Mucosa of descending colon (tissue), 3 donors: ENCODE results near the gene PRND. TPM values are rescaled to one million over a fixed set of nuclear protein-coding genes. Genes with fewer than 3 reads are reported as not detected.

Source experiments
- ATAC-seq: fragments of 200-7000 bp; cut with Tn5 transposase; one replicate; pipeline ENCODE4 v1.9.1; 2020; ENCODE audit warnings: mild to moderate bottlenecking, moderate library complexity
- DNase-seq, 3 donors: peaks; one replicate each; pipeline ENCODE4 v3.0.0-alpha.2; 2020
- H3K36me3 ChIP-seq: fragments of 200-600 bp; one replicate; pipeline ENCODE4 v1.8.0; 2021; ENCODE audit warnings: low read depth, mild to moderate bottlenecking
- H3K4me1 ChIP-seq: fragments of 200-600 bp; one replicate; pipeline ENCODE4 v1.8.0; 2021; ENCODE audit warnings: low read depth, mild to moderate bottlenecking
- H3K4me3 ChIP-seq: fragments of 200-600 bp; one replicate; pipeline ENCODE4 v1.8.0; 2021; ENCODE audit warnings: mild to moderate bottlenecking
- H3K9me3 ChIP-seq: fragments of 200-600 bp; one replicate; pipeline ENCODE4 v1.8.0; 2021; ENCODE audit warnings: mild to moderate bottlenecking
- intact Hi-C, 2 donors: fragments of 100-400 bp; cut with DNase I in 1 of 2; cut with micrococcal nuclease in 1 of 2; formaldehyde crosslinking; loops; one replicate each; pipeline versions ENCODE4 v1.11.0 to v1.11.1; 2022; cut with DNase I, micrococcal nuclease
- long read RNA-seq, 2 donors: library from polyadenylated mRNA; unstranded; transcript quantifications; one replicate each; pipeline ENCODE4 v2.0.0, GENCODE V29; 2019 to 2021
- total RNA-seq, 3 donors: library from RNA; stranded (reverse); fragmentation: NEBNext Ultra II Directional in 2 of 3; extraction: Animal tissue kit (Norgen Biotek cat#: 25700) in 2 of 3; gene quantifications; one replicate each; pipeline versions ENCODE4 v1.2.1 to v1.2.4, GENCODE V29; 2021 to 2023
- TF ChIP-seq, protein P1 (sequence below): fragments of 200-600 bp; IDR thresholded peaks from one replicate; pipeline ENCODE4 v1.8.0; 2022; ENCODE audit warnings: antibody characterized with exemption, mild to moderate bottlenecking
- donor health status: DM: no; HTN: no; CAD: no; lungs with moderate emphysema.
- donor health status: DM: no; HTN: no; CAD: no.
- donor health status: DM: no; HTN: yes; CAD: no.

PRND gene
- under 1 TPM in 2 of 3 donors, not detected in 1; 0.22 to 0.27 TPM for total RNA-seq
- long read RNA-seq, donor 1, result 0 reads
- long read RNA-seq, donor 2, result 0 reads

DNA sequence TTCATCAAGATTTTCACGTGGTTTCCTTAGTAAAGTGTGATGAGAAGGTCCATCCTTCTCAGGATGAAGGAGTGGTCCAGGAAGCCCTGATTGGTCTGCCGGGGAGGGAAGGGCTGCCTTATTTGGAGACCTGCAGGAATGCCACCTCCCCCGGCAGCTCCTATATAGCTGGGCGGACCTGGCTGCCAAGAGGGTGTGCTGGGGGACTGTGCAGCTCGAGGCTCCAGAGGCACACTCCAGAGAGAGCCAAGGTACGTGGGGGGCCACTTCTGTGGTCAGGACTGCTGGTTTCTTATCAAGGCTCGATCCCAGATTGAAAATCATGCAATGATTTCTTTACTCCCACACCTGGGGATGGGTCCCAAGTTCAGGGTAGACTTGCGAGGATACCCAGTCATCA is at the start of gene PRND:
TSS of gene PRND (plus strand) at position 191 of the 400 bp plus-strand sequence. CDS start 2,643 bp downstream, outside the sequence.
- no peak for DNase-seq
- H3K36me3 ChIP-seq, result no peaks in the 10 kb centered on the region
- intact Hi-C loops, result loop anchor here (2.0 to 5.0 kb wide), 2 partner anchors 114 to 115 kb away; no protein-coding TSS in a partner anchor

DNA sequence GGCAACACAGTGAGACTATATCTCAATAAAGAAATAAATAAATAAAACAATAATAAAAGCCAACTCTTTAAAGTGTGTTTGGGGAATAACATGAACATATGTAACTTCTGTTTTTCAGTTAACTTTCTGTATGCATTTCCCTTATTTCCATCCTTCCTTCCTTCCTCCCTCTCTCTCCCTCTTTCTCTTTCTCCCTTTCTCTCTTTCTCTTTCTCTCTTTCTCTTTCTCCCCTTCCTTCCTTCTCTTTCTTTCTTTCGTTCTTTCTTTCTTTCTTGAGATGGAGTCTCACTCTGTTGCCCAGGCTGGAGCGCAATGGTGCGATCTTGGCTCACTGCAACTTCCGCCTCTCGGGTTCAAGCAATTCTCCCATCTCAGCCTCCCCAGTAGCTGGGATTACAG is 48.8 kb upstream of the PRND start:
- DNase-seq (no peak), ATAC-seq (no peak)
- H3K4me1 ChIP-seq, result no peaks in the 10 kb centered on the region
- no peak overlapping the region for H3K4me3 ChIP-seq
- H3K36me3 ChIP-seq, result no peaks in the 10 kb centered on the region
- TF ChIP-seq, protein P1, sequence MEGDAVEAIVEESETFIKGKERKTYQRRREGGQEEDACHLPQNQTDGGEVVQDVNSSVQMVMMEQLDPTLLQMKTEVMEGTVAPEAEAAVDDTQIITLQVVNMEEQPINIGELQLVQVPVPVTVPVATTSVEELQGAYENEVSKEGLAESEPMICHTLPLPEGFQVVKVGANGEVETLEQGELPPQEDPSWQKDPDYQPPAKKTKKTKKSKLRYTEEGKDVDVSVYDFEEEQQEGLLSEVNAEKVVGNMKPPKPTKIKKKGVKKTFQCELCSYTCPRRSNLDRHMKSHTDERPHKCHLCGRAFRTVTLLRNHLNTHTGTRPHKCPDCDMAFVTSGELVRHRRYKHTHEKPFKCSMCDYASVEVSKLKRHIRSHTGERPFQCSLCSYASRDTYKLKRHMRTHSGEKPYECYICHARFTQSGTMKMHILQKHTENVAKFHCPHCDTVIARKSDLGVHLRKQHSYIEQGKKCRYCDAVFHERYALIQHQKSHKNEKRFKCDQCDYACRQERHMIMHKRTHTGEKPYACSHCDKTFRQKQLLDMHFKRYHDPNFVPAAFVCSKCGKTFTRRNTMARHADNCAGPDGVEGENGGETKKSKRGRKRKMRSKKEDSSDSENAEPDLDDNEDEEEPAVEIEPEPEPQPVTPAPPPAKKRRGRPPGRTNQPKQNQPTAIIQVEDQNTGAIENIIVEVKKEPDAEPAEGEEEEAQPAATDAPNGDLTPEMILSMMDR, result no peak
- intact Hi-C loops, result no loop called here
- H3K9me3 ChIP-seq, result no peaks in the 10 kb centered on the region

More for the DNA sequence above, at the start of gene PRND:
- Histone ChIP-seq H3K9me3 (no peaks in the 10 kb centered on the region), H3K4me1 (no peaks in the 10 kb centered on the region), H3K4me3 (no peak within 1 kb of the TSS)
- no peak for ATAC-seq
- TF ChIP-seq, protein P1, result no peak

GRCh38 chr20:4673371-4674001 is 48.2 kb upstream of the PRND start:
- Histone ChIP-seq H3K4me1 (no peaks in the 10 kb centered on the region), H3K9me3 (no peaks in the 10 kb centered on the region), H3K4me3 (no peak overlapping the region), H3K36me3 (no peaks in the 10 kb centered on the region)
- ATAC-seq, result no peak
- DNase-seq, result no peak
- intact Hi-C loops, result no loop called here
- TF ChIP-seq, protein P1, result no peak

DNA sequence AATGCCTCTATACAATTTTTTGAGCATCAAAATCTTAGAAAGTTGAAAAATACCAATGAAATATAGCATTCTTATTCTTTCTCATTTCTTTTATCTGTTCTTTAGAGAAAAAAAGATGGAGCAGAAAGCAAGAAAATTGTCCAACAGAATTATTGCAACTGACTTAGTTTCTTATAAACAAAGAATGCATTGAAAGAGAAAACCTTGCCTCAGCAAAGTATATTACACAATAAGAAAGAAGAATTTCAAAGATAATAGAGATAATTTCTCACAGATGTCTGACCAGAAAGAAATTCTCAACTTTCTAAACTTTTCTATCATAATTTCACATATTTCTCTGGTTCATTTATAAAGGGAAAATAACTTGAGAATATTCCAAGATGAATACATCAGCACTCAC is 47.0 kb upstream of the PRND start:
- ATAC-seq, result no peak
- no peaks in the 10 kb centered on the region for H3K36me3 ChIP-seq

DNA sequence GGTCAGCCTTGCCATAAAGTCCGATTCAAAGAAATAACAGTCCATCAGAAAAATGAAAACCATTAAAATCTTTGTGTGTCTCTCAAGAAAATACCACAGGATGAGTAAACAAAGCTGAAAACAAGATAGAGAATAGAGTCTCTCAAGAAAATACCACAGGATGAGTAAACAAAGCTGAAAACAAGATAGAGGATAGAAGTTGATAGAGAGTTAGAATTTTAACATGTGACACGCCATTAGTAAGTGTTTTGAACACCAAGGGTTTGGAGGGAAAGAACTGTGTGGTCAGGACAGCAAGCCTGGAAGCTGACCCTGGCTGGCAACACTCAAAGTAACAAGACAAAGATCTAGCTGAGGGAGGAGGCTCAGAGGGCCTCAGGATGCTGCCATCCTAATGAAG is 43.9 kb upstream of the PRND start:
- Histone ChIP-seq H3K4me3 (no peak overlapping the region), H3K9me3 (no peaks in the 10 kb centered on the region), H3K4me1 (no peaks in the 10 kb centered on the region), H3K36me3 (no peaks in the 10 kb centered on the region)
- no peak for ATAC-seq
- TF ChIP-seq, protein P1, result no peak
- DNase-seq, result no peak
- intact Hi-C loops, result no loop called here

More for the DNA sequence above, 47.0 kb upstream of the PRND start:
- TF ChIP-seq, protein P1, result no peak
- no peak for DNase-seq
- intact Hi-C loops, result no loop called here
- Histone ChIP-seq H3K4me1 (no peaks in the 10 kb centered on the region), H3K9me3 (no peaks in the 10 kb centered on the region), H3K4me3 (no peak overlapping the region)
